A549 (cell line): ENCODE measurements around the gene ARHGEF28.

ENCODE experiments used
- PHF8 ChIP-seq: fragments of 200-600 bp; sonication (generic); IDR thresholded peaks from 2 replicates; pipeline ENCODE4 v1.6.1; 2016; ENCODE audit warnings: low read depth, mild to moderate bottlenecking, antibody characterized with exemption, moderate library complexity, borderline replicate concordance
- POLR2A ChIP-seq: IDR thresholded peaks from 2 replicates; pipeline ENCODE4 v1.6.1; 2012; ENCODE audit warnings: mild to moderate bottlenecking, low read length
- RAD21 ChIP-seq, 2 experiments: fragments of >200 bp in 1 of 2; sonication (Bioruptor Twin) in 1 of 2; formaldehyde crosslinking in 1 of 2; IDR thresholded peaks in 1 of 2; conservative IDR thresholded peaks in 1 of 2; 2 replicates in 1 of 2; 3 replicates in 1 of 2; pipeline ENCODE4 v1.6.1; 2012 to 2018; ENCODE audit warnings: inconsistent platforms in 1 of 2
- ZC3H11A ChIP-seq: fragments of 450-650 bp; IDR thresholded peaks from 2 replicates; pipeline ENCODE4 v1.6.1; 2014; ENCODE audit warnings: antibody characterized with exemption, mild to moderate bottlenecking
- TF ChIP-seq, protein P1 (sequence below): fragments of >200 bp; sonication (Bioruptor Twin); formaldehyde crosslinking; IDR thresholded peaks from 3 replicates; pipeline ENCODE4 v1.5.1; 2016
- TF ChIP-seq, protein P2 (sequence below): fragments of 250-450 bp; sonication (Bioruptor Pico); IDR thresholded peaks from 2 replicates; pipeline ENCODE4 v1.5.0; 2021; ENCODE audit warnings: mild to moderate bottlenecking, moderate library complexity, borderline replicate concordance
- TF ChIP-seq, protein P3 (sequence below): fragments of 450-650 bp; IDR thresholded peaks from 2 replicates; pipeline ENCODE4 v1.6.1; 2014; ENCODE audit warnings: antibody characterized with exemption

DNA sequence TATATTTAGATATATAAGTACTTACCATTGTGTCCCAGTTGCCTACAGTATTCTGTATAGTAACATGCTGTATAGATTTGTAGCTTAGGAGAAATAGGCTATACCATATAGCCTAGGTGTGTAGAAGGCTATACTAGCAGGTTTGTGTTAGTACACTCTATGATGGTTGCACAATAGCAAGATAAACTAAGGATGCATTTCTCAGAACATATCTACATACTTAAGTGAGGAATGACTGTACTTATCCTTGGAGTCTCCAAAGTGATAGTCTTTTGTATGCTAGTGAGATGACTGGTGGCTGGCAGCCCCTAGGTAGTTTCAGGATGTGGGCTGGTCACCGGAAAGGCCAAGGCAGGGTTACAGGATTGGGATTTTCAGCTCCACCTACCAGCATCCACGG, 208.7 kb downstream of the ARHGEF28 start:
- TF ChIP-seq POLR2A (no peak), RAD21 (conservative IDR thresholded peaks at IDR 0.05 in 1 of 2, IDR thresholded peaks at IDR 0.05 in 1 of 2) (no peak), PHF8 (no peak), ZC3H11A (no peak)
- TF ChIP-seq, protein P1, sequence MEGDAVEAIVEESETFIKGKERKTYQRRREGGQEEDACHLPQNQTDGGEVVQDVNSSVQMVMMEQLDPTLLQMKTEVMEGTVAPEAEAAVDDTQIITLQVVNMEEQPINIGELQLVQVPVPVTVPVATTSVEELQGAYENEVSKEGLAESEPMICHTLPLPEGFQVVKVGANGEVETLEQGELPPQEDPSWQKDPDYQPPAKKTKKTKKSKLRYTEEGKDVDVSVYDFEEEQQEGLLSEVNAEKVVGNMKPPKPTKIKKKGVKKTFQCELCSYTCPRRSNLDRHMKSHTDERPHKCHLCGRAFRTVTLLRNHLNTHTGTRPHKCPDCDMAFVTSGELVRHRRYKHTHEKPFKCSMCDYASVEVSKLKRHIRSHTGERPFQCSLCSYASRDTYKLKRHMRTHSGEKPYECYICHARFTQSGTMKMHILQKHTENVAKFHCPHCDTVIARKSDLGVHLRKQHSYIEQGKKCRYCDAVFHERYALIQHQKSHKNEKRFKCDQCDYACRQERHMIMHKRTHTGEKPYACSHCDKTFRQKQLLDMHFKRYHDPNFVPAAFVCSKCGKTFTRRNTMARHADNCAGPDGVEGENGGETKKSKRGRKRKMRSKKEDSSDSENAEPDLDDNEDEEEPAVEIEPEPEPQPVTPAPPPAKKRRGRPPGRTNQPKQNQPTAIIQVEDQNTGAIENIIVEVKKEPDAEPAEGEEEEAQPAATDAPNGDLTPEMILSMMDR, result no peak
- TF ChIP-seq, protein P2, sequence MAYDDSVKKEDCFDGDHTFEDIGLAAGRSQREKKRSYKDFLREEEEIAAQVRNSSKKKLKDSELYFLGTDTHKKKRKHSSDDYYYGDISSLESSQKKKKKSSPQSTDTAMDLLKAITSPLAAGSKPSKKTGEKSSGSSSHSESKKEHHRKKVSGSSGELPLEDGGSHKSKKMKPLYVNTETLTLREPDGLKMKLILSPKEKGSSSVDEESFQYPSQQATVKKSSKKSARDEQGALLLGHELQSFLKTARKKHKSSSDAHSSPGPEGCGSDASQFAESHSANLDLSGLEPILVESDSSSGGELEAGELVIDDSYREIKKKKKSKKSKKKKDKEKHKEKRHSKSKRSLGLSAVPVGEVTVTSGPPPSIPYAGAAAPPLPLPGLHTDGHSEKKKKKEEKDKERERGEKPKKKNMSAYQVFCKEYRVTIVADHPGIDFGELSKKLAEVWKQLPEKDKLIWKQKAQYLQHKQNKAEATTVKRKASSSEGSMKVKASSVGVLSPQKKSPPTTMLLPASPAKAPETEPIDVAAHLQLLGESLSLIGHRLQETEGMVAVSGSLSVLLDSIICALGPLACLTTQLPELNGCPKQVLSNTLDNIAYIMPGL (CRISPR knock-in tag), result no peak
- TF ChIP-seq, protein P3, sequence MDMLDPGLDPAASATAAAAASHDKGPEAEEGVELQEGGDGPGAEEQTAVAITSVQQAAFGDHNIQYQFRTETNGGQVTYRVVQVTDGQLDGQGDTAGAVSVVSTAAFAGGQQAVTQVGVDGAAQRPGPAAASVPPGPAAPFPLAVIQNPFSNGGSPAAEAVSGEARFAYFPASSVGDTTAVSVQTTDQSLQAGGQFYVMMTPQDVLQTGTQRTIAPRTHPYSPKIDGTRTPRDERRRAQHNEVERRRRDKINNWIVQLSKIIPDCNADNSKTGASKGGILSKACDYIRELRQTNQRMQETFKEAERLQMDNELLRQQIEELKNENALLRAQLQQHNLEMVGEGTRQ, result no peak
